GM19395 (cell line): ENCODE measurements around the gene UGT2B10.

Experiments
- ATAC-seq: cut with Tn5 transposase; IDR thresholded peaks from one replicate; pipeline ENCODE4 v1.9.1; 2021; ENCODE audit warnings: mild to moderate bottlenecking, moderate library complexity; ENCODE audit not compliant: unreplicated experiment

Gene UGT2B10

GRCh38 chr4:68869274-68869773, 53.5 kb downstream of the UGT2B10 start:
- no peak for ATAC-seq

- no peak for ATAC-seq
Measured at GRCh38 chr4:68871809-68872642, 56.2 kb downstream of the UGT2B10 start.

- no peak for ATAC-seq
Measured at GRCh38 chr4:68872643-68873502, 57.1 kb downstream of the UGT2B10 start.

DNA sequence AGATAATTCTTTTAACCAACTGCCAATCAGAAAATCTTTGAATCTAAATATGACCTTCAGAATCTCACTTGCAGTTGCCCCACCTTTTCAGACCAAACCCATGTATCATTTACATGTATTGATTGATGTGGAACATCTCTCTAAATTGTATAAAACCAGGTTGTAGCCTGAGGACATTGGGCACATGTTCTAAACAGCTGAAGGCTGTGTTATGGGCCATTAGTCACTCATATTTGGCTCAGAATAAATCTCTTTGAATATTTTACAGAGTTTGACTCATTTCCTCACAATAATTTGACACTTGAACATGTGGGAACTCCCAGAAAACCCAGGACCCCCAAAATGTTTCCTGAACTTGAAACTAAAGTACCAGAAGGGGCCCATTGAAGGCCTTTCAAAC, 58.7 kb downstream of the UGT2B10 start:
- ATAC-seq = no peak

DNA sequence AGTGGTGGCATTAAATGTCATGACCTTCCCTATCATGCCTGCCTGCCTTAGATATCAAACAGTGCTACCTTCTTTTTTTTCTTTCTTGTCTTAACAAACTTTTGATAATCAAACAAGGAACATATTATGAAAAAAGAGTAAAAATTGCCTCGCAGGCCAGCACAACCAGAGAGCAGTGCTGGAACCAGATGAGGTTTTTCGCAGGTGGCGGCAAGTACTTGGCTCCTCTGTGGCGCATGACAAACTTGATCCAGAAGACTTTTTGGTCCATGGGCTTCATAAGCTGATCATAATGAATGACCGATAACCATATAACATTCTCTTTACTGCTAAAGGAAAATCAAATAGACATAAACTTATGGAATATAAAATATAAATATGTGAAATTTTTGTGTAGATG, 61.8 kb downstream of the UGT2B10 start:
- ATAC-seq = no peak

DNA sequence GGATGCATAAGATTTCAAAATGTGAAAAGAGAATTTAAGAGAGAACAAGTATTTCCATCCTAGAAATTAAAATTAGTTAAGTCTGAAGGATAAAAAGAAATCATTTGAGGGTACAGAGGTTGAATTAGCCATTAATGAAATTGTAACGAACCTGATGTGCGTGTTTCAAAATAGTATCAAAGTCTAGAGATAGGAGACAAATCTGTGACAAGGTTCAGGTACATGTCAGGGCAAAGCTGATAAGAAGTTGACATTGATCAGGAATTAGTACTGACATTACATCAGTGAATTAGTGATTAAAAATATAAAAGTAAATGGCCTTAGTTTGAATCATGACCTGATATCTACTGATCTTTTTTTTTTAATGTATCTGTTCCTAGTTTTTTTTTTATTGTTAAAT, 62.3 kb downstream of the UGT2B10 start:
- ATAC-seq = no peak
